ENCODE measurements around the gene TEX11.
"Not testable (repeated sequence)": the region's sequence is repeated elsewhere in the genome, so short reads cannot be mapped to it uniquely, and the experiment has no call there.

The TEX11 gene

DNA sequence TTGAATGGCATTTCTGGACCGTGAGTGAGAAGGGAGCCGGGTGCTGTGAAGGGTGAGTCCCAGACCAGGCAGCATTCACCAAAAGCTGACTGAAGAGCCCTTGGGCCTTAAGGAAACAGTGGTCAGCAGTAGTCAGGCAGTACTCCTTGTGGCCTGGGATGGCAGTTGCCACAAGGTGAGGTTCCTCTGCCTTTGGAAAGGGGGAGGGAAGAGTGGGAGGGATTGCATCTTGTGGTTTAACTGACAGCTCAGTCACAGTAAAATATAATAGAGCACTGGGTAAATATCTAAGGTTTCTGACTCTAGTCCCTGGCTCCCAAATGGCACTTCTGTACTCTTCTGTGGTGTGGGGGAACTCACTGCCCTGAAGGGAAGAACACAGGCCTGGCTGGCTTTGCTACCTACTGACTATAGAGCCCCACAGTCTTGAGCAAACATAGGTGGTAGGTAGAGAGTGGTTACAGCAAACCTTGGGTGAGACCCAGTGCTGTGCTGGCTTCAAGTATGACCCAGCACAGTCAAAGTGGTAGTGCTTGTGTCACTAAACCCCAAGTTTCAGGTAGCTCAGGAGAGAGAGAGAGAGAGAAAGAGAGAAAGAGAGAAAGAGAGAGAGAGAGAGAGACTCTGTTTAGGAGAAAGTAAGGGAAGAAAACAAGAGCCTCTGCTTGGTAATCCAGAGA, 154.2 kb downstream of the TEX11 start:
- DNase-seq = no peak

DNA sequence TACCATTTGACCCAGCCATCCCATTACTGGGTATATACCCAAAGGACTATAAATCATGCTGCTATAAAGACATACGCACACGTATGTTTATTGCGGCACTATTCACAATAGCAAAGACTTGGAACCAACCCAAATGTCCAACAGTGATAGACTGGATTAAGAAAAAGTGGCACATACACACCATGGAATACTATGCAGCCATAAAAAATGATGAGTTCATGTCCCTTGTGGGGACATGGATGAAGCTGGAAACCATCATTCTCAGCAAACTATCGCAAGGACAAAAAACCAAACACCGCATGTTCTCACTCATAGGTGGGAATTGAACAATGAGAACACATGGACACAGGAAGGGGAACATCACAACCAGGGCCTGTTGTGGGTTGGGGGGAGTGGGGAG, 174.7 kb downstream of the TEX11 start:
- not testable (repeated sequence) for DNase-seq

DNA sequence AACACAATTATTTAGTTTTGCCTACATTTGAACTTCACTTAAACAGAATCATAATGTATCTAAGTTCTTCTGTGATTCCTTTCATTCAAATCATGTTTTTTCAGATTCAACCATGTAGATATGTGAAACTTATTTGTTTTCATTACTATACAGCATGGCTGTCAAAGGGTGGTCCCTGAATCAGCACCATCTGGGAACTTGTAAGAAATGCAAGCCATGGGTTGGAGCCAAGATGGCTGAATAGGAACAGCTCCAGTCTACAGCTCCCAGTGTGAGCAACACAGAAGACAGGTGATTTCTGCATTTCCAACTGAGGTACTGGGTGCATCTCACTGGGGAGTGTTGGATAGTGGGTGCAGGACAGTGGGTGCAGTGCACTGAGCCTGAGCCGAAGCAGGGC, 180.6 kb downstream of the TEX11 start:
- not testable (repeated sequence) for DNase-seq

DNA sequence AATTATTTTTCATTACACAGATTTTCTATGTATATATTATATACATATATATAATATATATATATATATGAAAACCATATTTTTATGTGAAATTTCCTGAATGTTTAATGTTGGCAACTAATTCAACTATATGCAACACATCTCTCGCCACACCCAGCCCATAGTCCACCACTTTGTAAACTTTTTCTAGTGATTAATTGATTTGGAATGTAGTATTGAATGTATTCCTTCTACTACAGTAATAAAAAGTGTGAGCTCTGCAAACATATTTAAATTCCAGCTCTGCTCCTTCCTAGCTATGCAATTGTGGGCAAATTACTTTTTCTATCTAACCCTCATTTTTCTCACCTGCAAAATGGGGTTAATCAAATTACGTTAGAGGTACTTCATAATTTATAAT, 187.8 kb downstream of the TEX11 start:
- DNase-seq = no peak

DNA sequence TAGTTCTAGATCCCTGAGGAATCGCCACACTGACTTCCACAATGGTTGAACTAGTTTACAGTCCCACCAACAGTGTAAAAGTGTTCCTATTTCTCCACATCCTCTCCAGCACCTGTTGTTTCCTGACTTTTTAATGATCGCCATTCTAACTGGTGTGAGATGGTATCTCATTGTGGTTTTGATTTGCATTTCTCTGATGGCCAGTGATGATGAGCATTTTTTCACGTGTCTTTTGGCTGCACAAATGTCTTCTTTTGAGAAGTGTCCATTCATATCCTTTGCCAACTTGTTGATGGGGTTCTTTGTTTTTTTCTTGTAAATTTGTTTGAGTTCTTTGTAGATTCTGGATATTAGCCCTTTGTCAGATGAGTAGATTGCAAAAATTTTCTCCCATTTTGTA, 197.2 kb downstream of the TEX11 start:
- not testable (repeated sequence) for DNase-seq

DNA sequence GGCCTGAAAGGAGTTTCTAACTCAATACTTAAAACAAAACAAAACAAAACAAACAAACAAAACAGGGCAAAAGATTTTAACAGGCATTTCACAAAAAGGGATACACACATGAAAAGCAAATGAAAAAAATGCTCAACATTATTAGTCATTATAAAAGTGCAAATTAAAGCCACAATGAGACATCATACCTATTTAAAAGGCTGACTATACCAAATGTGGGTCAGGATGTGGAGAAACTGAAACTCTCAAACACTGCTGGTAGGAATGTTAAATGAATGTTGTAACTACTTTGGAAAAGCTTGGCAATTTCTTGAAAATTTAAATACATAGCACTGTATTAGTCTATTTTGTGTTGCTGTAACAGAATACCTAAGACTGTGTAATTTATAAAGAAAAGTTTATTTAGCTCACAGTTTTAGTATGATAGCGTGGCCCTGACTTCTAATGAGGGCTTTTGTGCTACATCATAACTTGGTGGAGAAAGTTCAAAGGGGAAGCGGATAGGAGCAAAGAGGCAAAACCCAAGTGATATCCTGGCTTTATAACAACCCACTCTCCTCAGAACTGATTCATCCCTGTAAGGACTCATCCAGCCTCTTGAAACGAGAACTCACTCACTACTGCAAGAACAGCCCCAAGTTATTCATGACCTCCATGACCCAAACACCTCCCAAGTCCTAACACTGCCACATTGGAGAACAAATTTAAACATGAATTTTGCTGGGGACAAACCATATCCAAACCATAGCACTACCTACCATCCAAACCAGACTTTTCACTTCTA, 214.0 kb downstream of the TEX11 start:
- DNase-seq = no peak

DNA sequence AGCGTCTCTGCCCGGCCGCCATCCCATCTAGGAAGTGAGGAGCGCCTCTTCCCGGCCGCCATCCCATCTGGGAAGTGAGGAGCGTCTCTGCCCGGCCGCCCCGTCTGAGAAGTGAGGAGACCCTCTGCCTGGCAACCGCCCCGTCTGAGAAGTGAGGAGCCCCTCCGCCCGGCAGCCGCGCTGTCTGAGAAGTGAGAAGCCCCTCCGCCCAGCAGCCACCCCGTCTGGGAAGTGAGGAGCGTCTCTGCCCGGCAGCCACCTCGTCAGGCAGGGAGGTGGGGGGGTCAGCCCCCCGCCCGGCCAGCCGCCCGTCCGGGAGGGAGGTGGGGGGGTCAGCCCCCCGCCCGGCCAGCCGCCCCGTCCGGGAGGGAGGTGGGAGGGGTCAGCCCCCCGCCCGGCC, 229.1 kb downstream of the TEX11 start:
- not testable (repeated sequence) for DNase-seq

DNA sequence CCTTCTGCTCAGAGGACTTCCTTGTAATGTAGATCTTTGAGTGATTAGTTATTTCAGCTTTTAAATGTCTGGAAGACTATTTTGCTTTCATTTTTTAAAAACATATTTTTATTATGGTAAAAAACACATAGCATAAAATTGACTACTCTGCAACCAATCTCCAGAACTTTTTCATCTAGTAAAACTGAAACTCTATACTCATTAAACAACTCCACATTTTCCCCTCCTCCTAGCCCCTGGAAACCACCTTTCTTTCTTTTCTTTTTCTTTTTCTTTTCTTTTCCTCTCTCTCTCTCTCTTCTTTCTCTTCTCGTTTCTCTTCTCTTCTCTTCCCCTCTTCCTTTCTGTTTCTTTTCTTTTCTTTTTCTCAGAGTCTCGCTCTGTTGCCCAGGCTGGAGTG, 233.2 kb downstream of the TEX11 start:
- no peak for DNase-seq

DNA sequence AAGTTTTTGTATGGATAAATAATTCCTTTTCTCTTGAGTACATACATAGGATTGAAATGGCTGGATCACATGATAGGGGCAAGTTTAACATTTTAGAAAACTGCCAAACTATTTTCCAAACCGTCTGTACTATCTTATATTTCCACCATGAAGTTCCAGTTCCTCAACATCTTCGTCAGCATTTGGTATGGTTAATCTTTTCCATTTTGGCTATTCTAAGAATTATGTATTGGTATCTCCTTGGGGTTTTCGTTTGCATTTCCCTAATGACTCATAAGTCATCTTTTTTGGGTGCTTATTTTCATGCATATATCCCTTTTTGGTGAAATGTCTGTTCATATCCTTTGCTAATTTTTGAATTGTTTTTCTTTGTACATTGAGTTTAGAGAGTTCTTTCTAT, 236.2 kb downstream of the TEX11 start:
- no peak for DNase-seq

DNA sequence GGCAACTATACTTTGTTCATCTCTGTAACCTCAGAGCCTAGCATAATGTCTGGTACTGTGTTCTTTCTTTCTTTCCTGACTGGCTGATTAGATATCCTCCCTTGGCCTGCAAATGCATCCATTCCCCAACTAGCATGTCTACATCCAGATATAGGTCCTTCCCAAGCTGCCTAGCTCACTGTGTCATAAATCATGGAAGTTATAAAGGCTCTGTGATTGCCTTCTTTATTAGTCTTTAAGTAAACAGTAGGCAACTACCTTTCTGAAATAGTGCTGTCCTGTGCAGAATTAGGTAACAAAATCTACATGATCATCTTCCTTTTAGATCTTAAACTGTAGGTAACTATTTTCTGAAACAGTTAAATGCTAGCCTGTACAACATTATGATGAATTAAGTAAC, 239.4 kb downstream of the TEX11 start:
- no peak for DNase-seq

DNA sequence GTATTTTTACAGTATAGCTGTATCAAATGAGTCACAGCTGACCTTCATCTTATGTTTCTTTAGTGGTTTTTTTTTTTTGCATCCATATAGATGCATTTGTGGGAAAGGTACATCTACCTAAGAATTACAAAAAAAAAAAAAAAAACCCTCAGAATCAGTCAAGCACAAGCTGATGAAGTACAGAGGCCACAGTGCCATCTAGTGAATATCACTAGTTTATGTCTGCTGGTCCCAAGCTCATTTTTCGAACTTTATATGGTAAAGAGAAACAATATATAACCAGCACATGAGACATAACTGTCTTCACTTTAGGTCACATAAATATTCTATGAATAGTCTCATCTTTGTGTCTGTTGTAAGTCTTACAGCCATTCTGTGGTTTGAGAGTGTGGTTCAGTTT, 243.8 kb downstream of the TEX11 start:
- DNase-seq = no peak

DNA sequence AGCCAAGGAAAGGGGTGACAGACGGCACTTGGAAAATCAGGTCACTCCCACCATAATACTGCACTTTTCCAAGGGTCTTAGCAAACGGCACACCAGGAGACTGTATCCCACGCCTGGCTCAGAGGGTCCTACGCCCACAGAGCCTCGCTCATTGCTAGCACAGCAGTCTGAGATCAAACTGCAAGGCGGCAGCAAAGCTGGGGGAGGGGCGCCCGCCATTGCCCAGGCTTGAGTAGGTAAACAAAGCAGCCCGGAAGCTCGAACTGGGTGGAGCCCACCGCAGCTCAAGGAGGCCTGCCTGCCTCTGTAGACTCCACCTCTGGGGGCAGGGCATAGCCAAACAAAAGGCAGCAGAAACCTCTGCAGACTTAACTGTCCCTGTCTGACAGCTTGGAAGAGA, 247.4 kb downstream of the TEX11 start:
- DNase-seq = not testable (repeated sequence)

DNA sequence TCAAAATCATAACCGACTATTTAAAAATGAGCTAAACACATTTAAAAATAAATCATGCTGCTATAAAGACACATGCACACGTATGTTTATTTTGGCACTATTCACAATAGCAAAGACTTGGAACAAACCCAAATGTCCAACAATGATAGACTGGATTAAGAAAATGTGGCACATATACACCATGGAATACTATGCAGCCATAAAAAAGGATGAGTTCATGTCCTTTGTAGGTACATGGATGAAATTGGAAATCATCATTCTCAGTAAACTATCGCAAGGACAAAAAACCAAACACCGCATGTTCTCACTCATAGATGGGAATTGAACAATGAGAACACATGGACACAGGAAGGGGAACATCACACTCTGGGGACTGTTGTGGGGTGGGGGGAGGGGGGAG, 251.0 kb downstream of the TEX11 start:
- not testable (repeated sequence) for DNase-seq

DNA sequence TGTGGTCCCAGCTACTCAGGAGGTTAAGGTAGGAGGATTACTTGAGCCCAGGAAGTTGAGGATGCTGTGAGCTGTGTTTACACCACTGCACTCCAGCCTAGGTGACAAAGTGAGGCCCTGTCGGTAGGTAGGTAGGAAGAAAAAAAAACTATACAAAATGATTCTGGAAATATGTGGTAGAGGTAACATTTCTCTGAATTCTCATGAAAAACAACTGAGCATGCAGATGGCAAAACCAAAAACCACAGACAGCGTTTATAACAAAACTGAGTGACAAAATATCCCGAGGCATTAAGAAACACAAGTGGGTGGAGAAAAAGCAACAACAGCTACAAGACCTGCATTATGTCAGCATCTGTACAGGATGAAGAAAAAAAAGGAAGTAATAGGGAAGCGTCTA, 252.2 kb downstream of the TEX11 start:
- DNase-seq = no peak

DNA sequence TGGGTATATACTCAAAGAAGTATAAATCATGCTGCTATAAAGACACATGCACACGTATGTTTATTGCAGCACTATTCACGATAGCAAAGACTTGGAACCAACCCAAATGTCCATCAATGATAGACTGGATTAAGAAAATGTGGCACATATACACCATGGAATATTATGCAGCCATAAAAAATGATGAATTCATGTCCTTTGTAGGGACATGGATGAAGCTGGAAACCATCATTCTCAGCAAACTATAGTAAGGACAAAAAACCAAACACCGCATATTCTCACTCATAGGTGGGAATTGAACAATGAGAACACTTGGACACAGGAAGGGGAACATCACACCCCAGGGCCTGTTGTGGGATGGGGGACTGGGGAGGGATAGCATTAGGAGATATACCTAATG, 260.6 kb downstream of the TEX11 start:
- not testable (repeated sequence) for DNase-seq

DNA sequence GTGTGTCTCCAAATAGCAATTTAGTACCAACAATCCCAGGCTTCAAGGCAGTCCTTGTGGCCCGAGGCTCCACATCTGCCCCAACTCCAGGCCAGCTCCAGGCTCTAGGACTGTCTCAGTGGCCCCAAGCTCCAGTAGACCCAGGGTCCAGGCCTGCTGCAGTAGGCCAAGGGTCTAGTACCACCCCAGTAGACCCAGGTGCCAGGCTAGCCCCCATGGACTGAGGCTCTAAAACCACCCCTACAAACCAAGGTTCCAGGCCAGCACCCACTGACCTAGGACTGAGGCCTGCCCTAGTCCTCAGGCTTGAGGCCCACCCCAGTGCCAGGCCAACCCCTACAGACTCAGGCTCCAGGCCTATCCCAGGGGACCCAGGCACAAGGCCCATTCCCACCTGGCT, 272.3 kb downstream of the TEX11 start:
- DNase-seq = no peak

DNA sequence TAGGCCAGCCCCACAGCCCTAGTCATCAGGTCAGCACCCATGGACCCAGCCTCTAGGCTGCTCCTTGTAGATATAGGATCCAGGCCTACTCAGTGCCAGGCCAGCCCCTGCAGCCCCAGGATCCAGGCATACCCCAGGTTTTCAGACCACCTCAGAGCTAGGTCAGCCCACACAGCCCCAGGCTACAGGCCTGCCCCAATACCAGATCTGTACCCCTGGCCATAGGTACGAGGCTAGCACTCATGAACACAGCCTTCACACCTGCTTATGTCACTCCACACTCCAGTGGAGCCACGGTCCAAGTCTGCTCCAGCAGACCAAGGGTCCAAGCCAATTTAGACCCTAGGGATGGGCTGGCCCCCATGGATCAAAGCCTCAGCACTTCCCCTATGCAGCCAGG, 272.8 kb downstream of the TEX11 start:
- DNase-seq = no peak

DNA sequence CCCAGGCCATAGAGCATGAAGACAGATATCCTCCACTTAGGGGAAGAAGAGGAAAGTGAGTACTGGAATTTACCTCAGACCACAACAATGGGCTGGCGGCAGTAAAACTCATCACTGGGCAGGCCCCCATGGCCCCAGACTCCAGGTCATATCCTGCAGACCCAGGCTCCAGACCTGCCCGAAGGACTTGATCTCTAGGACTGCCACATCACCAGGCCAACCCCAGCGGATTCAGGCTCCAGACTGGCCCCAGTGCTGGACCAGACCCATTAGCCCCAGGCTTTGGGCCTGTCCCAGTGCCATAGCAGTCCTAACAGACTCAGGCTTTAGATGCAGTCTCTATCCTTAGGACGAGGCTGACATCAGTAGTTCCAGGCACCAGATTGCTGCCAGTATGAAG, 273.3 kb downstream of the TEX11 start:
- no peak for DNase-seq

DNA sequence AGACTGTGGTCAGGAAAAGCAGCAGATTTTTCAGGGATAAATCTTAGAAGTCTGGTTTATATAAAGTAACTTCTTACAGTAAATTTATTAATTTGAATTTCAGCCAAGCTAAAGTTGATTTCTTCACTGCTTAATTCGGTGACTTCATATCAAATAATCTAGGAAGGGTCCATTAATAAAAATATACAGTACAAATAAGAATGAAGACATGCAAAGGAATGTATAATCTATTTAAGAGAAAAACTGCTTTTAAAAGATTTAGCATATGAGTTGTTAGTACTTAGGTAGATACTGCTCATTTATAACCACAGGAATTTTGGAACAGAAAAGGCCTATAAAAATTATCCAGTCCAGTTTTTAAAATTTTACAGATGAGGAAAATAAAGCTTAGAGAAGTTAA, 286.8 kb downstream of the TEX11 start:
- DNase-seq = no peak

DNA sequence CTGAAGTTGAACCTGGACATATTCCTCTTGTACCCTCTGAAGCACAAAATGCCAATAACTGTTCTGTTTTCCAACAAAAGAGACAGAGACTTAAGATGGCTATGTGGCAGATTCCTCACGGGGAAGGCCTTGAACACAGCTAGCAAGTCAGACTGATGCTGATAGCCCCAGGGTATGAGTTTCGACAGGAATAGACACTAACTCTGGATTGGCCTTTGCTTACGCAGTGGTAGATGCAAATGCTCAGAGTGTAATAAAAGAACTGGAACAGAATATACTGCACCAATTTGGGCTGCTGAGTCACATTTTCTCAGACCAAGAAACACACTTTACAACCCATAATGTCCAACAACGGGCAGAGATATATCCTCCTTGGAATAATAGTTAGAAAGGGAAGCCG, 290.0 kb downstream of the TEX11 start:
- DNase-seq = no peak

DNA sequence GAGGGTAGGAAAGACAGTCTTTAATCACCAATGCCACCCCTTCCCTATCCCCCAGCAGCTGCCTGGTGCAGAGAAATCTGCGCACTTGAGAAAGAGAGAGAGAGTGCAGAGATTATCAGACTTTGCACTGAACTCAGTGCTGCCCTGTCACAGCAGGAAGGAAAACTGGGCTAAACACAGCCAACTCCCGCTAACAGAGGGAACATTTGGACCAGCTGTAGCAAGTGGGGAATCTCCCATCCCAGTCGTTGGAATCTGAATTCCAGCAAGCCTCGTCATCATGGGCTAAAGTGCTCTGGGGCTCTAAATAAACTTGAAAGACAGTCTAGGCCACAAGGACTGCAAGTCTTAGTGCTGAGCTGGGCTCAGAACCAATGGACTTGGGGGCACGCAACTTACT, 295.2 kb downstream of the TEX11 start:
- DNase-seq = no peak

DNA sequence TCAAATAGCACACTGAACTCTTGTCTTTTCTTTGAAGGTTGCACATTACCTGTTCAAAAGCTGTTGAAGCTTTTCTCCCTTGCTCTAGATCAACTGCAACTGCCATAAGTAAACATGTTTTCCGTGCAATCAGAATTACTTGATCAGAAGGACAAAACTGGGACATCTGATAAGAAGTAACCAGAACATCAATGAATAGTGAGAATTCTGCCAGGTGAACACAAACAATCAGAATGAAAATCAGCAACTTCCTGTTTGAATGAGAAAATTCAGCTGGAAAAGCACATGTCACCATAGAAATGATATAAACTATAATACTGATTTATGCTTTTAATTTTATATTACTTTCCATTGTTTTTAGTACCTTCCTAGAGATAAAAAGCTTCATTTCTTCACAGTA, 303.2 kb downstream of the TEX11 start:
- no peak for DNase-seq

DNA sequence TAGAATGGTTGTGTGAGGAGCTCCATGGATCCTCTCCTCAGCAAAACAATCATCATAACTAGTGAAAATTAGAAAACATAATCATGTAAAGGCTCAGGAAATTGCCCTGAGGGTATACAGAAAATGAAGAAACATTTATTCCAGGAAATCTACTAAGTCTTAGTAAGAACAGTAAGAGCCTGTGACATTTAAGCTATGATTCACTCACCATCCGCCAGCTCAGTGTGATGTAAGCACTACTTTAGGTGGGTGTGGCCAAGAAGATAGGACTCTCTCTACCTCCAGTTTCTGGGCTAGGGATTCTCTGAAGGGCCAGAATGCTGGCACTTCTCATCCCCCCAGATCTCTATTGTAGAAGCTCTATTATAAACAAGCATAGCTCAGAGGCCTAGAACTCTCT, 316.4 kb downstream of the TEX11 start:
- DNase-seq = no peak

DNA sequence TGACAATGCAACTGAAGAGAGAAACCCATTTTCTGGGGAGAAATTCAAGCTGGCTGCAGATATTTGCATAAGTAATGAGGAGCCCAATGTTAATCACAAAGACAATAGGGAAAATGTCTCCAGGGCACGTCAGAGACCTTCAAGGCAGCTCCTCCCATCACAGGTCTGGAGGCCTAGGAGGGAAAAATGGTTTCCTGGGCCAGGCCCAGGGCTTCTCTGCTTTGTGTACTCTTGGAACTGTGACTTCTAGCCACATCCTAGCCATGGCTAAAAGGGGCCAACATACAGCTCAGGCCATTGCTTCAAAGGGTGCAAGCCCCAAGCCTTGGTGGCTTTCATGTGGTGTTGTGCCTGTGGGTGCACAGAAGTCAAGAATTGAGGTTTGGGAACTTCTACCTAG, 321.4 kb downstream of the TEX11 start:
- DNase-seq = not testable (repeated sequence)

DNA sequence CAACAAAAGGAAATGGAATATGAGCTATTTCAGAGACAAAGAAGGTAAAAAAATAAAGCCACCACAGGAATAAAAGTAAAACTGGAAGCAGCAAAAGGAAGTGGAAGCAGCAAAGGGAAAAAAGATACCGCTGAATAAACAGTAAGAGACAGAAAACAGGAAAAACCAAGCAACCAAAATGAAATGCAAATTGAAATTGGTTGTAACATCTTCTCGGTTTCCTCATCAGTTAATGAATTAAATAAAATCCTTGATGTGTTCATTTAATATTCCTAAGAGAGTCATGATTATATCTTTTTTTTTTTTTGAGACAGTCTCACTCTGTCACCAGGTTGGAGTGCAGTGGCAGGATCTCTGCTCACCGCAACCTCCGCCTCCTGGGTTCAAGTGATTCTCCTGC, 331.1 kb downstream of the TEX11 start:
- no peak for DNase-seq
